HG03066 (cell line): ENCODE results near the gene DPP10.

Source experiments
- ATAC-seq: cut with Tn5 transposase; IDR thresholded peaks from one replicate; pipeline ENCODE4 v1.9.1; 2021; ENCODE audit warnings: low read depth; ENCODE audit not compliant: unreplicated experiment

Gene DPP10

DNA sequence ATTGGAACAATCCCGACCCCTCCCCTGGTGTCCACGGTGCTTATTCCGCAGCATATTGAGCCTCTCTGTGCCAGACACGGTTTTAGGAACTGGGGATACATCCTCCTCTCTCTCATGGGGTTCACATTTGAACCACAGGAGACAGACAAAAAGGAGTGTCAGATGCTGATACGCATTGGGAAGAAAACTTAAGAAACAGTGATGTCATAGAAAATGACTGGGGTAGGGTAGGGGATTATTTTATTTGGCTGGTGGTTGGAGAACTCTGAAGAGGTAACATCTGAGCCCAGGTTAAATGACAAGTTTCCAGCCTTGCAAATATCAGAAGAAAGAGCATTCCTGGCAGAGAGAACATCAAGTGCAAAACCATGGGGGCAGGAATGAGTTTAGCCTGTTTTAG, 344.5 kb downstream of the DPP10 start:
- no peak for ATAC-seq

DNA sequence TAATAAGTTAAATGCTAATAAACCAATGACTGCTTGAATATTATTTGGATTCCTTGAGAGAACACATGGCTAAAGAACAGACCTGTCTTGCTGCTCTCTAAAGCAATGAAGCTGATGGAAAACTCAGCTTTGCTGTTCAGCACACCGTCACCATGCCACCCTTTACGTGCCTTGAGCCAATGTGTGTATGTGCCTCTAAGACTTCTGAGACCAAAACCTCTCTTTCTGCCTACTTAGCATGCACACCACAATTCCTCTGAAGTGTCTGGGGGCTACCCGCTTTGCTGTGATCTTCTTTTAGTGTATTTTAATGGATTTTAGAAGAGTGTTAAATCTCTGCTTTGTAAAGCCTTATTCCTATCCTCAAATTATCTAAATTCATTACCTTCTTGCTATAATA, 345.0 kb downstream of the DPP10 start:
- ATAC-seq = no peak

DNA sequence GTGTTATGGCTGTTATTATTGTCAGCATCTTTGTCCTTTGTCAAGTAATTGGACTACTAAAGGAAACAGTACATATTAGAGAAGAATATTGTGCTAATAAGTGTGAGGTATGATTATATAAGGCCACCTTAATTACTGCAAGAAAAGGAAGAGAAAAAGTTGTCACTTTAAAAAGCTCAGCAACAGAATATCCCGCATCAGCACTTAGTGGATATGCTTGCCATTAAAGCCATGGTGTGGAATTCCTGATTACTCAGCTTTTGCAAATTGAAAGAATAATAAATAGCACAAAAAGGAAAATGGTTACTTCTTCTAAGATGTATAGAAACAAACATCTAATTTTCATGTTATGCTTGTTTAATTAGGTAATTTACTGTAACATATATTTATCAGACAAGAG, 347.5 kb downstream of the DPP10 start:
- no peak for ATAC-seq

DNA sequence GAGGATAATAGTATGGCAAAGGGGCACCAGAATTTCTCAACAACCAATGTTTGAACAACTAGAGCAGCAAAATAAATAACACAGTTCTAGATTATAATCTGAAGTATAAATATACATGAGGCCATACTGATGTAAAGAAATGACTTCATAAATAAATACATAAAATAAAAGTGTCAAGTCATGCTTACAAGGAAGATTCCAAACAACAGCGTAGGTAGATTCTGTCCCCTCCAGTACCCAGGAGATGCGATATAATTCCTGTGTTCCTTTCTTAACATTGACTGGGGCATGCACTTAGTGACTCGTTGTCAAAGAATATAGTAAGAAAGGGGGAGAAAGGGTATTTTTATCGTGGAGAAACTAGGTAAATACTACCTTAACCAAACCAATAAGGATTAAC, 355.1 kb downstream of the DPP10 start:
- no peak for ATAC-seq

DNA sequence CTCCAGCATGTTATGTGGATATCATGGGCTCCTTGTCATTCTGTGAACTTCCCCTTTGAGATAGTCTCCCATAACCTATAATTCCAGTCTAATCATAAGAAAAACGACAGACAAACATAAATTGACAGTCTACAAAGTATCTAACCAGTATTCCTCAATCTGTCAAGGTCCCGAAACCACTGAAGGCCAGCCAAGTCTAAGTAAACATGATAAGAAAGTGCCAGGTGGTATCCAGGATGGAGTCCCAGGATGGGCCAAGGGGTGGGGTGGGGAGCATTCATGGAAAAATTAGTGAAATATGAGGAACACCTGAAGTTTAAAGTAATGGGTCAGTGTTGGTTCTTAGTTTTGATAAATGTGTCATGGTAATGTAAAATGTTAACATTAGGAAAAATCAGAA, 355.5 kb downstream of the DPP10 start:
- no peak for ATAC-seq

DNA sequence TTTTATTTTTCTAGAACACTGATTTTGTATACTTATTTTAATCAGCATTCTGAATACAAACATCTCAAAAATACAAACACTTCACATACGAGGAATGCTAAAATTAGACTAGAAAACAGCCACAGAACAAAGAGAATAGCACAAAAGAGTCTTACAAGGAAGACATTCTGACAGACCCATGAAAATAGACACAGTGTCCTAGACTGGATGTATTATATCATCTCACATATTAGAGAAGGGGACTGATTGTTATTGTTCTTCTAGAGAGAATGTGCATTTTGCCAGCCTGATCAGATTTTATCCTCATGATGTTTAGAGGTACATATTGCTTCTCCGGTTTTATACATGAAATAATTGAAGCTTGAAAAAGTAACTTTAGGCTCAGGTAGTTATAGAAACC, 357.9 kb downstream of the DPP10 start:
- ATAC-seq = no peak

DNA sequence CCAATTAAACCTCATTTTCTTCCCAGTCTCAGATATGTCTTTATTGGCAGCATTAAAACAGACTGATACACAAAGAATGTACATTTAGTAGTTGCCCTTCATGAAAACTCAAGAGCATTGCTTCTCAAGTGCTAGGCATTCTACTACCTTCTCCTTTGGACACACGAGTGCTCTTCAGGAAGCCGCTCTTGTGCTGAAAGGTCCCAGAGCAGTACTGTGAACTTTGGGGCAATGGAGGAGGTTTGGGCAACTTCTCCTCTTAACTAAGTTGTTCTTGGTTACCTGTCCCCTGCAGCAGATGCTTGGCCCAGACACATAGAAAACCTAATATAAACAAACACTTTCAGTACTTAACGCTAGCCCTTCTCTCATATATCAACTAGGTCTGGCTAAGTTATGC, 362.8 kb downstream of the DPP10 start:
- ATAC-seq = no peak

DNA sequence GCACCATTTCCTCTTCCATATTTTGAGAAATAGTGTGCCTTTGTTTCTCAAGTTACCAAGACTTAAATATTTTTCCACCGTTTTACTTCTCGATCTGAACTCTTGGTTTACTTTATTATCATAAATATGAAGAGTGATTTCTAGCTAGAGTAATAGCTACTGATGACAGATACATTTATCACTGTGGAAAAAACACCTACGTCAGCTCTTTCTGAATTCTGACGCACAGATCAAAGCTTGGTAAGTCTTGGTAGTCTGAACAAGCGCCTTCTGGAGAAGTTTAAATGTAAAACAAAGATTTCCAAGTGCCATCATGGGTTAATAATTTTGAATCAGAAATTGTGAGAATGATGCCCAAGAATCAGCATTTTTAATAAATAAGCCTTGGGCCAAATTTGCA, 367.7 kb downstream of the DPP10 start:
- ATAC-seq = no peak

DNA sequence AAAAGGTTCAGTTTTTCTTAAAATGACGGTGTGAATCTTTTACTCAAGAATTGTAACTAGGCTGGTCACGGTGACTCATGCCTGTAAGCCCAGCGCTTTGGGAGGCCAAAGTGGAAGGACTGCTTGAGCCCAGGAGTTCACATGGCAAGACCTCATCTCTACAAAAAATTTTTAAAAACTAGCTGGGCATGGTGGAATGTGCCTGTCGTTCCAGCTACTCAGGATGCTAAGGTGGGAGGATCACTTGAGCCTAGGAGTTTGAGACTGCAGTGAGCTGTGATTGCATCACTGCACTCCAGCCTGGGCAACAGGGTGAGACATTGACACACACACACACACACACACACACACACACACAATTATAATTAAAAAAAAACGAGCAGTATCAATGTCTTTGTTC, 369.8 kb downstream of the DPP10 start:
- ATAC-seq = no peak

DNA sequence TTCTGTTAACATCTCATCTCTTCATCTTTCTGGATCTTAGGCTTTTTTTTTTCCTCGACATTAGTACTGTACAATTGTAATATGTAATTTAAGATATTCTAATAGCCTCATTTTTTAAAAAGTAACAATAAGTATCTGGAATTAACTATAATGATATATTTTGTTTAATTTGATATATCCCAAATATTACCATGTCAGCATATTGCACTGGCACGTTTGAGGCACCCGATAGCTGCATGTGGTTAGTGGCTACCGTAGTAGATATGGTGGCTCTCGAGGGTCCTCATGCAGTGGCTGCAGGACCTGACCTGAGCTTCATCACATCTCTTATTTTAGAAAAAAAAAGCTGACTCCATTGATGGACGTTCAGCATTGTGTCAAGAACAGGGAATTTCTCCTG, 371.9 kb downstream of the DPP10 start:
- no peak for ATAC-seq

DNA sequence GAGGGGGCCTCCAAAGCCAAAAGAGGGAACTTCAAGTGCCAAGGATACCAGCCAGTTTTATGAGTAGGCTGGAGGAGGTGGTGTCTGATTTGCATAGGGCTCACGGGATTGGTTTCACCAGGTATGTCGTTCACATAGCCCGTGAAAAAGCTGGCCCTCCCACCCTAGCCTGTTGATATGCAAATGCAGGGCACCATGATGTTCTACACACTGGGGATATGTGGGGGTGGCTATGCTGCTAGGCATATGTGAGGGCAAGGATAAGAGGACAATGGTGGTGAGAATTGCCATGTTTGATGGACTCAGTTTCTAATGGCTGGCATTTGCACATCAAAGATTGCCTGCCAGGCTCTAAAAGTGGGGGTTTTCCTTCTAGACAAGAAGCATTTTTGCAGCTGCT, 378.6 kb downstream of the DPP10 start:
- ATAC-seq = no peak

DNA sequence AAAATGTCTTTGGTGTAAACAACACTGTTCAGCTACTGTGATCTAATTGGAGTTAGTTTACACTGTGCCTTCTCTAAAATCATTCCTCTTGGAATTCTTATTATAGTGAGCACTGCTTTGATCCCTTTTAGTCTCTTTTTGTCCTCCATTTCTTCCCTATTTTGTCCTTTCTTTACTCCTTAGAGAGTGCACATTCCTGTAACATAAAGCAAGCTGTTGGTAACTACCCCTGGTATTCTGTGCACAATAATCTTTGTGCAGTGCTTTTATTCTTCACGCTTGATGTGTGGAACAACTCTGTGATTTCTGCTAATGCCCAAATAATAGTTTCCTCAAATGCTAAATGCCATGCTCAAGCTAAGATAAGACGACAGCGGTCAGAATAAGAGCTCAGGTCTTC, 401.5 kb downstream of the DPP10 start:
- no peak for ATAC-seq

DNA sequence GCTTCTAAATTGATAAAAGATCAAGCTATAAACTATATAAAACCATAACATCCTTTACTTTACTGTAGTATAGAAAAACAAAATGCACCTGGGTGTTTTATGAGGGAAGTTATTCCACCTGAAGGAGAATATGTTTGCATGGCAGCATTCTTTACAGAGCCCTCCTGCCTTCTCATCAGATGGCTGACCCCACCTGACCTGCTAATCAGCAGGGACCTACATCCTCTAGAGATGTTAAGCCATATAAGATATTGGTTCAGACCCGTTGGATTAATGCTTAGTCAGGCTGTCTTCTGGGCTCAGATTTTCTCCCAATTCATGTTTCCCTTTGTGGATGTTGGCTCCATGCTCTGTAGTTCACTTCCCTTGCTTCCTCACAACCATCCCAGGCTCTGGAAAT, 414.8 kb downstream of the DPP10 start:
- ATAC-seq = no peak

DNA sequence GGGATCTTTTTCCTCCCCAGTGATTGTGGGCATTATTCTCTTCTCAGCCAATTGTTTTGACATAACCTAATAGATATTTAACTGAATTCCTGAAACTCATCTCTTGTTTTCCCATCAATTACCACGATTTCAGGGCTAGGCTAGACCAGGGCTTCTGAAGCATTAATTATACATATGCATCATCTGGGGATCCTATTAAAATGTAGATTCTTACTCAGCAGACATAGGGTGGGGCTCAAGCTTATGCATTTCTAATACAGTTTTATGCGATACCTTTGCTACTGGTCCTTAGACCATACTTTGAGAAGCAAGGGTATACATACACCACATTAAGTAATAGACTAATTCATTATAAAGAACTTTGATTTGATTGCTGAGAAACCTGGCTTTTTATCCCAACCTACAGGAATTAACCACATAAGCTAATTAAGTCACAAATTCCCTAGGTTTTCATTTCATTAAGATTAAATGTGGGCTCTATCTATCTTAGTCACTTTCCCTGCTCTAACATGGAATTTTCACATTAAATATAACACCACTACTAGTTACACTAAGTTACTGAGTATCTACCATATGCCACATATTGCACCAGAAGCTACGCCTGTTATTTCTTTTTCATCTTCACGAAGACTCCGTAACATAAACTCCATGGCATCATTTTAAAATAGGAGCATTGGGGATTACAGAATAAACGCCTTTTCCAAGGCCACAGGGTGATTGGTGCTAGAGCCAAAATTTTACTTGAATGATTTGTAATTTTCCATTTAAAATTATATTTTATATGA, 417.5 kb downstream of the DPP10 start:
- no peak for ATAC-seq

DNA sequence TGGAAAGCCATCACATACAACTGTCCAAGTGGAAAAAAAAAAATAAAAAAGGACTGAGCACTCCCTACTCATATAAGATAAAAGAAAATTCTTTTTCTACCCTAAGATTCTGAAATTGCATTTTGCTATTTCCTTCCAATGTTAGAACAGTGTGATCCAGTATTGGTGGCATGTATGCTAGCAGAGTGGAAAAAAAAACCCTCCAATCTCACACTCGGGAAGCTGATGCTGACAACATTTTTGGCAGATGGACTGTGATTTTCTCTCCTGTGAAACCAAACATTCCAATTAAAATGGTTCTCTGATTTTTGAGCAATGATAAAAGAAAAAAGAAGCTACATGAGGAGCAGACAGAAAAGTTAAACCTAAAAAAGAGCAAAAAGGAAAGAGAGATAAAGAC, 419.8 kb downstream of the DPP10 start:
- ATAC-seq = no peak

DNA sequence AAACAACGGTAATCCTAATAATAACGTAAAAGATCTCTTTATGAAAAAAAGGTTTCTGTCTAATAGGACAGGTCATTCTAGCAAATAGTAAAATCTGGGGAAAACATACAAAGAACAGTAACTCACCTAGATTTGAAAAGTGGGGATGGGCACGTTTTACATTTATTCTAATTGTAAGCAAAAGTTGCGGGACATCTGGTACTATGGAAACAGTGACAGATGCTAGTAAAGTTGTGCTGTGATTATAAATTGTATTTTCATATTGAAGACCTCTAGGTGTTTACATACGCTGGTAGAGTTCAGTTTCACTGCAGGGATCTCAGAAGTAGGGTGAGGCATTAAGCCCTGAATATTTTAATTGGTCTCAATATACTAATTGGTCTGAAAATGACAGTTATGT, 422.5 kb downstream of the DPP10 start:
- ATAC-seq = no peak

DNA sequence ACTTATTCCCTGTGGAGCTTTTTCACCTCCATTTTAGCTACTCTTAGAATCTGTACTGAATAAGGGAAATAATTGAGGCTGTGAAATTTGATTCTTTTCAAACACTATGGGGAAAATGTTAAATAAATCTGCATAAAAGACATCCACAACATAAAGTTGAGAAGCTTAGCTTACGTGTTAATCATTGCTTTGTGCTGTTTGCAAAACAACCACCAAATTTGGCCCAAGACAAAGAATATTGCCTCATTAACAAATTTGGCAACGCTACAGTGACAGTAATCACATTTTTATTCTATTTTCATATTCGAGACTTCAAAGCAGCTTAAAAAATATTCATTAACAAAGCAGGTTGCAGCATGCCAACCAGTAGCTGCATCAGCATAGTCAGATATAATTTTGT, 437.6 kb downstream of the DPP10 start:
- no peak for ATAC-seq

DNA sequence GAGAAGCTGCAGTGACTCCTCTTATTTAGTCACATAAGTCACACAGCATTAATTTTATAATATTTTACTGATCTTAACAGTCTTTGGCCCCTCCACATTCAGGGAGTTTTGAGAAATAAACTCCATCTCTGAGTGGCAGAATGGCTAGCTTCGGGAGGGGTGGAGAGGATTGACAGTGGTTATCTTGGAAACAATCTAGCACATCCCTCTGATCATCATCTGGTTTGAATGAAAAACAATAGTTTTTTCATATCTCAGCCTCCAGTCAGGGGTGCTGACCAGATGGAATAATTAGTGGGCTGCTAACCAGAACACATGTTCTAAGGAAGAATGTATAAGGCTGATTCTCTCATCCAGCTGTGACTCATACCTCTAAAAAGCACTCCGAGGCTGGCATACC, 477.5 kb downstream of the DPP10 start:
- ATAC-seq = no peak

DNA sequence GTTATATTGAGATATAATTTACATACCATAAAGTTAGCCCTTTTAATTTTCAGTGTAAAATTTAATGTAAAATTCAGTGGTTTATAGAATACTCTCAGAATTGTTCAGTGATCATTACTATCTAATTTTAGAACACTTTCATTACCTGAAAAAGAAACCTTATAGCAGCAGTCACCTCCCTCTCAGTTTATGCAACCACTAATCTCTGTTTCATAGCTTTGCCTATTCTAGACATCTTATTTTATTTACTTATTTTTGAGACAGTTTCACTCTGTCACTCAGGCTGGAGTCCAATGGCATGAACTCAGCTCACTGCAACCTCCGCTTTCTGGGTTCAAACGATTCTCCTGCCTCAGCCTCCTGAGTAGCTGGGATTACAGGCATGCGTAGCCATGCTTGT, 479.6 kb downstream of the DPP10 start:
- ATAC-seq = no peak

DNA sequence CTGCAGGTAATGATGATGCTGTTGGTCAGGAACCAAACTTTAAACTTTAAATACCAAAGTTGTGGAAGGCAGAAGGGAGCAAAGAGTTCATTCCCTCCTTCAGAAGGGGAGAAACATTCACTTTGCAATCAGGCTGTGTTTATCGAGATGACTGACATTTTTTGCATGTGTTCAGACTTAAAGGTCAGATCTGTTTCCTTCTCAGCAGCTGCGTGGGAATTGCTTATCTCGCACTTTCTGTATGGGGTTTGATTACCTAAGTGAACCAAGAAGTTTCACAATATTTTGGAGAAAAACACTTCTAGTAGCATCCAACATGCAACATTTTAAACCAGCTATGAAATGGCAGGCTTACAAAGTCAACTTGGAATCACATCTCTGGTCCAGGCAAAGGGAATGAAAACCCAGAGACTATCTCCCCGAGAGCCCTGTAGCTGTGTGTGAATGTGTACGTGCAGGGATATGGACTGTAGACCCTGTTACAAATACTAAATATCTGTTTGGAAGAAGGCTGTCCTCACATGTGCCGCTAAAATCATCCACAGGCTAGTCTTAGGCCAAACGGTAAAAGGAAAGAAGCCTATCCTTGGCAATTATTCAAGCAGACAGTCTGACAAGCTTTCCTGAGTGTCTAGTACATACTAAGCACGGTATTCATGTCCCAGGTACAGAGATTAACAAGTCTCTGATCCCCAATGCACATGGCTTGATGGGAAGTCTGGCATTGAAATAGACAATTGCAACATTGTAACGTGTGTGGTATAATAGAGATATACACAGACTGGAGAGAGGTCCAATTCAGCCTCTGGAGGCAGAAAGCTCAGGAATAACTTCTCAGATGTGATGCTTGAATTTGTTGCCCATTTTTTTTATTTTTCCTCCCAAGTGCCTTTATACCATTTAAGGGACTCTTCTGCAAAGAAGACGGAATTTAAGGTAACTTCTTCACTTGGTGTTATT, 483.1 kb downstream of the DPP10 start:
- ATAC-seq = no peak

DNA sequence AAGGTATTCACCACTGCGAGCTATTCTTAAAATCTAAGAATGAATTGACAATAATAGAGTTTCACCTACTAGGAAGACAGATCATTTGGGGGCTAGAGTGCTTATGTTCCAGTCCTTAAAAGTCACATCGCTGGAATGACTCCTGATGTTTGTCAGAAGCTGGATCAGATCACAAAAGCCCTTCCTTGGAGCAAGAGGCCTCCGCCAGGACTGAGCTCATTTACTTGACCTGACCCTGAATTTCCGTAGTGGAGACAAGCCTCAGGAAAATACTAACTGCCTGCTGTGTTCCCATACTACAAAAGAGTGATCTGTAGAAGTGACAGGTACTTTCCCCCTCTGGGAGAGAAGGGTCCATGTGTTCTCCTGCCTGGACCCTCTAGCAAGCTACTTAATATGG, 483.9 kb downstream of the DPP10 start:
- ATAC-seq = no peak

DNA sequence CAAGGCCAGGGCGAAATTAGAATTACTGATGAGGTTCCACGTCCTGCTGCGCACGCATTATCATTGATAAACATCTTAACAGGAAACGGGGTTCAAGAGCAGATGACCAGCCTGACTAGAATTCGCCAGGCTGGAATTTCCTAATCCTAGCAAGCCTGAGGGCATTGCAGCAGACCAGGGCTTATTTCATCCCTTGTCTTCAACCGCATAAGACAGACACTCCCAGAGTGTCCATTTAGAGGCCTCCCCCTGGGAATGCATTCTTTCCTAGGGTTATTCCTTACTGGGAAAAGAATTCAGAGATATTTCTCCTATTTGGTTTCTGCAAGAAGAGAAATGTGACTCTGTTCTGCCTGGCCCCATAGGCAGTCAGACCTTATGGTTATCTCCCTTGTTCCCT, 486.8 kb downstream of the DPP10 start:
- no peak for ATAC-seq
